Measurements from ENCODE around the gene LPCAT1. TPM values are rescaled to one million over a fixed set of nuclear protein-coding genes. Genes with fewer than 3 reads are reported as not detected.

Gene LPCAT1
- total RNA-seq, 2 experiments from 2014 or later = 42.5 to 54.5 TPM

- POLR2A ChIA-PET = interaction anchor here (0.6 kb wide), 1 partner anchor 1204 kb away, joined by 9 read pairs; no protein-coding TSS in a partner anchor
- H3K27me3 Mint-ChIP-seq = peaks cover 2% of the 10 kb centered on the region
- no peaks in the 10 kb centered on the region for H3K9me3 Mint-ChIP-seq (ENCODE audit: low read depth)
- peak overlapping the region; percentile 72 for H3K4me3 Mint-ChIP-seq
- CTCF ChIA-PET = interaction anchor here (0.8 to 1.8 kb wide), 5 partner anchors 16 to 1971 kb away, joined by 3 to 5 read pairs (median 3); no protein-coding TSS in a partner anchor
- H3K36me3 Mint-ChIP-seq (ENCODE audit: low read depth) = no peaks in the 10 kb centered on the region
- intact Hi-C loops (cut with DNase I, micrococcal nuclease) = loop anchor here (1.0 to 5.0 kb wide), 6 partner anchors 13 to 425 kb away; partner anchors contain the start of gene SLC12A7 (in 1 of the 2)
- peaks cover 22% of the 10 kb centered on the region for H3K4me1 Mint-ChIP-seq
- ATAC-seq (no peak), DNase-seq (no peak)
- H3K27ac Mint-ChIP-seq = peak overlapping the region; percentile 90
These were observed 13.3 kb upstream of the LPCAT1 start for GRCh38 chr5:1536871-1537602.

- peak; percentile 86 for DNase-seq
- Mint-ChIP-seq H3K9me3 (ENCODE audit: low read depth) (no peaks in the 10 kb centered on the region), H3K4me3 (peak overlapping the region; percentile 72), H3K4me1 (peaks cover 22% of the 10 kb centered on the region), H3K36me3 (ENCODE audit: low read depth) (no peaks in the 10 kb centered on the region), H3K27ac (peak overlapping the region; percentile 90), H3K27me3 (peaks cover 2% of the 10 kb centered on the region)
- intact Hi-C loops (cut with DNase I, micrococcal nuclease) = loop anchor here (1.0 to 5.0 kb wide), 6 partner anchors 12 to 424 kb away; partner anchors contain the start of gene SLC12A7 (in 1 of the 2)
- CTCF ChIA-PET = interaction anchor here (0.7 to 1.8 kb wide), 7 partner anchors 13 to 157 kb away, joined by 3 to 6 read pairs (median 3); partner anchors contain the start of gene LPCAT1
- ATAC-seq = peak; percentile 100
- POLR2A ChIA-PET = interaction anchor here (0.6 to 1.0 kb wide), 2 partner anchors 13 to 1204 kb away, joined by 4 to 9 read pairs; partner anchors contain the start of gene LPCAT1
These were observed 12.6 kb upstream of the LPCAT1 start for GRCh38 chr5:1536322-1536845.

- intact Hi-C loops (cut with DNase I, micrococcal nuclease) = loop anchor here (1.0 to 5.0 kb wide), 6 partner anchors 11 to 423 kb away; partner anchors contain the start of gene SLC12A7 (in 1 of the 2)
- peaks cover 22% of the 10 kb centered on the region for H3K4me1 Mint-ChIP-seq
- H3K9me3 Mint-ChIP-seq (ENCODE audit: low read depth) = no peaks in the 10 kb centered on the region
- peak overlapping the region; percentile 72 for H3K4me3 Mint-ChIP-seq
- ATAC-seq (no peak), DNase-seq (no peak)
- ChIA-PET CTCF (interaction anchor here (0.6 to 1.8 kb wide), 8 partner anchors 12 to 156 kb away, joined by 3 to 6 read pairs (median 3); partner anchors contain the start of gene LPCAT1), POLR2A (interaction anchor here (1.0 kb wide), 1 partner anchor 12 kb away, joined by 4 read pairs; the partner anchor contains the start of gene LPCAT1)
- no peaks in the 10 kb centered on the region for H3K36me3 Mint-ChIP-seq (ENCODE audit: low read depth)
- H3K27ac Mint-ChIP-seq = peak overlapping the region; percentile 90
- H3K27me3 Mint-ChIP-seq = peaks cover 2% of the 10 kb centered on the region
These were observed 11.9 kb upstream of the LPCAT1 start for GRCh38 chr5:1535646-1536045.

GRCh38 chr5:1532384-1532783 lies 8.6 kb upstream of the LPCAT1 start:
- intact Hi-C loops (cut with DNase I, micrococcal nuclease) = no loop called here
- H3K27me3 Mint-ChIP-seq = peaks cover 2% of the 10 kb centered on the region
- ATAC-seq = no peak
- no peak overlapping the region for H3K4me3 Mint-ChIP-seq
- no peaks in the 10 kb centered on the region for H3K36me3 Mint-ChIP-seq (ENCODE audit: low read depth)
- peaks cover 20% of the 10 kb centered on the region for H3K4me1 Mint-ChIP-seq
- H3K27ac Mint-ChIP-seq = no peak overlapping the region
- no peaks in the 10 kb centered on the region for H3K9me3 Mint-ChIP-seq (ENCODE audit: low read depth)
- CTCF ChIA-PET = no interaction called here
- DNase-seq = no peak
- POLR2A ChIA-PET = no interaction called here

GRCh38 chr5:1529498-1529897 lies 5.7 kb upstream of the LPCAT1 start:
- Mint-ChIP-seq H3K27ac (no peak overlapping the region), H3K4me1 (no peaks in the 10 kb centered on the region), H3K9me3 (ENCODE audit: low read depth) (no peaks in the 10 kb centered on the region), H3K36me3 (ENCODE audit: low read depth) (no peaks in the 10 kb centered on the region), H3K27me3 (no peaks in the 10 kb centered on the region), H3K4me3 (no peak overlapping the region)
- ChIA-PET CTCF (interaction anchor here (0.9 to 1.3 kb wide), 2 partner anchors 114 to 116 kb away, joined by 3 to 5 read pairs; no protein-coding TSS in a partner anchor), POLR2A (no interaction called here)
- ATAC-seq (no peak), DNase-seq (no peak)
- intact Hi-C loops (cut with DNase I, micrococcal nuclease) = no loop called here

- Mint-ChIP-seq H3K4me3 (no peak overlapping the region), H3K9me3 (ENCODE audit: low read depth) (no peaks in the 10 kb centered on the region), H3K27ac (no peak overlapping the region), H3K36me3 (ENCODE audit: low read depth) (no peaks in the 10 kb centered on the region), H3K27me3 (no peaks in the 10 kb centered on the region), H3K4me1 (no peaks in the 10 kb centered on the region)
- intact Hi-C loops (cut with DNase I, micrococcal nuclease) = no loop called here
- CTCF ChIA-PET = interaction anchor here (0.7 kb wide), 1 partner anchor 118 kb away, joined by 3 read pairs; no protein-coding TSS in a partner anchor
- POLR2A ChIA-PET = interaction anchor here (0.6 kb wide), 1 partner anchor 639 kb away, joined by 4 read pairs; no protein-coding TSS in a partner anchor
- DNase-seq (no peak), ATAC-seq (no peak)
These were observed 3.9 kb upstream of the LPCAT1 start for GRCh38 chr5:1527533-1528205.

GRCh38 chr5:1526681-1527131 lies 2.9 kb upstream of the LPCAT1 start:
- intact Hi-C loops (cut with DNase I, micrococcal nuclease) = no loop called here
- ChIA-PET POLR2A (no interaction called here), CTCF (no interaction called here)
- peaks cover 6% of the 10 kb centered on the region for H3K36me3 Mint-ChIP-seq (ENCODE audit: low read depth)
- no peaks in the 10 kb centered on the region for H3K9me3 Mint-ChIP-seq (ENCODE audit: low read depth)
- H3K27me3 Mint-ChIP-seq = no peaks in the 10 kb centered on the region
- H3K4me1 Mint-ChIP-seq = peaks cover 8% of the 10 kb centered on the region
- no peak overlapping the region for H3K27ac Mint-ChIP-seq
- DNase-seq = no peak
- no peak for ATAC-seq
- H3K4me3 Mint-ChIP-seq = no peak overlapping the region

- intact Hi-C loops (cut with DNase I, micrococcal nuclease) = no loop called here
- Mint-ChIP-seq H3K4me3 (no peak overlapping the region), H3K36me3 (ENCODE audit: low read depth) (peaks cover 9% of the 10 kb centered on the region), H3K9me3 (ENCODE audit: low read depth) (no peaks in the 10 kb centered on the region), H3K4me1 (peaks cover 13% of the 10 kb centered on the region), H3K27ac (no peak overlapping the region), H3K27me3 (no peaks in the 10 kb centered on the region)
- ChIA-PET CTCF (no interaction called here), POLR2A (no interaction called here)
- DNase-seq = no peak
- ATAC-seq = no peak
These were observed 2.5 kb upstream of the LPCAT1 start for GRCh38 chr5:1526190-1526631.

- H3K27ac Mint-ChIP-seq = no peak overlapping the region
- peaks cover 9% of the 10 kb centered on the region for H3K36me3 Mint-ChIP-seq (ENCODE audit: low read depth)
- DNase-seq = no peak
- H3K4me3 Mint-ChIP-seq = no peak overlapping the region
- ChIA-PET CTCF (no interaction called here), POLR2A (no interaction called here)
- no peak for ATAC-seq
- peaks cover 17% of the 10 kb centered on the region for H3K4me1 Mint-ChIP-seq
- H3K9me3 Mint-ChIP-seq (ENCODE audit: low read depth) = no peaks in the 10 kb centered on the region
- intact Hi-C loops (cut with DNase I, micrococcal nuclease) = no loop called here
- H3K27me3 Mint-ChIP-seq = no peaks in the 10 kb centered on the region
These were observed 1.9 kb upstream of the LPCAT1 start for GRCh38 chr5:1525624-1526189.

- Mint-ChIP-seq H3K27ac (peak overlapping the region; percentile 42), H3K9me3 (ENCODE audit: low read depth) (no peaks in the 10 kb centered on the region), H3K4me3 (peak overlapping the region; percentile 59), H3K36me3 (ENCODE audit: low read depth) (peaks cover 9% of the 10 kb centered on the region), H3K27me3 (no peaks in the 10 kb centered on the region), H3K4me1 (peaks cover 17% of the 10 kb centered on the region)
- POLR2A ChIA-PET = no interaction called here
- CTCF ChIA-PET = interaction anchor here (0.6 to 1.6 kb wide), 4 partner anchors 10 to 209 kb away, joined by 3 to 6 read pairs (median 3); no protein-coding TSS in a partner anchor
- intact Hi-C loops (cut with DNase I, micrococcal nuclease) = loop anchor here (1.0 to 5.0 kb wide), 9 partner anchors 11 to 1308 kb away; partner anchors contain the start of genes CCDC127 (in 1 of the 2), CLPTM1L (in 1 of the 2), MRPL36 (in 1 of the 2) and SDHA (in 1 of the 2)
- ATAC-seq = no peak
- DNase-seq = no peak
These were observed 1.3 kb upstream of the LPCAT1 start for GRCh38 chr5:1524799-1525623.
